ENCODE measurements around the gene PRXL2A.

DNA sequence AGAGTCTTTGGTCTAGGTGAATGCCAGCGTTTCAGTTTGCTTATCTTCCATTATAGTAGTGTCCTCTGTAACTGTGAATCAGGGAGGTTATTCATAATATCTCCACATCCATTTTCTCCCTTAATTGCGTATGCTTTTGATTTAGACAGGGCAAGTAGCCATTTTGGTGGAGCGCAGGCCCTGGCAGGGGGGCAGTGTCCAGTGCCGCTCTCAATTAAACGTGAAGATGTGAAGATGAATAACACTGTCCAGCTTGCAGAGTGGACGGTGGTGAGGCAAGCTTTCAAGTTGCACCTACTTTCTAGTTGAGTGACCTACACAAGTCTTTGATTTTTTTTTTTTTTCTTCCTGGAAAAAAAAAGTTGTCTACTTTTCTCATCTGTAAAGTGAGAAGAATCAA, 50.3 kb downstream of the PRXL2A start:
- TF ChIP-seq, protein P1, sequence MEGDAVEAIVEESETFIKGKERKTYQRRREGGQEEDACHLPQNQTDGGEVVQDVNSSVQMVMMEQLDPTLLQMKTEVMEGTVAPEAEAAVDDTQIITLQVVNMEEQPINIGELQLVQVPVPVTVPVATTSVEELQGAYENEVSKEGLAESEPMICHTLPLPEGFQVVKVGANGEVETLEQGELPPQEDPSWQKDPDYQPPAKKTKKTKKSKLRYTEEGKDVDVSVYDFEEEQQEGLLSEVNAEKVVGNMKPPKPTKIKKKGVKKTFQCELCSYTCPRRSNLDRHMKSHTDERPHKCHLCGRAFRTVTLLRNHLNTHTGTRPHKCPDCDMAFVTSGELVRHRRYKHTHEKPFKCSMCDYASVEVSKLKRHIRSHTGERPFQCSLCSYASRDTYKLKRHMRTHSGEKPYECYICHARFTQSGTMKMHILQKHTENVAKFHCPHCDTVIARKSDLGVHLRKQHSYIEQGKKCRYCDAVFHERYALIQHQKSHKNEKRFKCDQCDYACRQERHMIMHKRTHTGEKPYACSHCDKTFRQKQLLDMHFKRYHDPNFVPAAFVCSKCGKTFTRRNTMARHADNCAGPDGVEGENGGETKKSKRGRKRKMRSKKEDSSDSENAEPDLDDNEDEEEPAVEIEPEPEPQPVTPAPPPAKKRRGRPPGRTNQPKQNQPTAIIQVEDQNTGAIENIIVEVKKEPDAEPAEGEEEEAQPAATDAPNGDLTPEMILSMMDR (conservative IDR thresholded peaks at IDR 0.05; ENCODE audit: low read depth in 2 of 2) = no peak
- TF ChIP-seq, protein P2, sequence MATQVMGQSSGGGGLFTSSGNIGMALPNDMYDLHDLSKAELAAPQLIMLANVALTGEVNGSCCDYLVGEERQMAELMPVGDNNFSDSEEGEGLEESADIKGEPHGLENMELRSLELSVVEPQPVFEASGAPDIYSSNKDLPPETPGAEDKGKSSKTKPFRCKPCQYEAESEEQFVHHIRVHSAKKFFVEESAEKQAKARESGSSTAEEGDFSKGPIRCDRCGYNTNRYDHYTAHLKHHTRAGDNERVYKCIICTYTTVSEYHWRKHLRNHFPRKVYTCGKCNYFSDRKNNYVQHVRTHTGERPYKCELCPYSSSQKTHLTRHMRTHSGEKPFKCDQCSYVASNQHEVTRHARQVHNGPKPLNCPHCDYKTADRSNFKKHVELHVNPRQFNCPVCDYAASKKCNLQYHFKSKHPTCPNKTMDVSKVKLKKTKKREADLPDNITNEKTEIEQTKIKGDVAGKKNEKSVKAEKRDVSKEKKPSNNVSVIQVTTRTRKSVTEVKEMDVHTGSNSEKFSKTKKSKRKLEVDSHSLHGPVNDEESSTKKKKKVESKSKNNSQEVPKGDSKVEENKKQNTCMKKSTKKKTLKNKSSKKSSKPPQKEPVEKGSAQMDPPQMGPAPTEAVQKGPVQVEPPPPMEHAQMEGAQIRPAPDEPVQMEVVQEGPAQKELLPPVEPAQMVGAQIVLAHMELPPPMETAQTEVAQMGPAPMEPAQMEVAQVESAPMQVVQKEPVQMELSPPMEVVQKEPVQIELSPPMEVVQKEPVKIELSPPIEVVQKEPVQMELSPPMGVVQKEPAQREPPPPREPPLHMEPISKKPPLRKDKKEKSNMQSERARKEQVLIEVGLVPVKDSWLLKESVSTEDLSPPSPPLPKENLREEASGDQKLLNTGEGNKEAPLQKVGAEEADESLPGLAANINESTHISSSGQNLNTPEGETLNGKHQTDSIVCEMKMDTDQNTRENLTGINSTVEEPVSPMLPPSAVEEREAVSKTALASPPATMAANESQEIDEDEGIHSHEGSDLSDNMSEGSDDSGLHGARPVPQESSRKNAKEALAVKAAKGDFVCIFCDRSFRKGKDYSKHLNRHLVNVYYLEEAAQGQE (IDR thresholded peaks at IDR 0.05; ENCODE audit: unreplicated experiment) = no peak
- TF ChIP-seq NANOG (IDR thresholded peaks at IDR 0.05; ENCODE audit: borderline replicate concordance) (no peak), EZH2phosphoT487 (IDR thresholded peaks at IDR 0.05; ENCODE audit: unreplicated experiment) (no peak), EZH2 (IDR thresholded peaks at IDR 0.05; ENCODE audit: low read depth, unreplicated experiment) (no peak), POLR2AphosphoS5 (IDR thresholded peaks at IDR 0.05; ENCODE audit: low read depth) (no peak), CREB1 (CRISPR knock-in tag; IDR thresholded peaks at IDR 0.05; ENCODE audit: low read depth) (no peak), STAT1 (IDR thresholded peaks at IDR 0.05; ENCODE audit: unreplicated experiment) (no peak), ZNF331 (CRISPR knock-in tag; IDR thresholded peaks at IDR 0.05; ENCODE audit: low read depth) (no peak), ZNF114 (CRISPR knock-in tag; IDR thresholded peaks at IDR 0.05) (no peak), JUNB (IDR thresholded peaks at IDR 0.05; ENCODE audit: unreplicated experiment) (no peak)
- TF ChIP-seq, protein P3, sequence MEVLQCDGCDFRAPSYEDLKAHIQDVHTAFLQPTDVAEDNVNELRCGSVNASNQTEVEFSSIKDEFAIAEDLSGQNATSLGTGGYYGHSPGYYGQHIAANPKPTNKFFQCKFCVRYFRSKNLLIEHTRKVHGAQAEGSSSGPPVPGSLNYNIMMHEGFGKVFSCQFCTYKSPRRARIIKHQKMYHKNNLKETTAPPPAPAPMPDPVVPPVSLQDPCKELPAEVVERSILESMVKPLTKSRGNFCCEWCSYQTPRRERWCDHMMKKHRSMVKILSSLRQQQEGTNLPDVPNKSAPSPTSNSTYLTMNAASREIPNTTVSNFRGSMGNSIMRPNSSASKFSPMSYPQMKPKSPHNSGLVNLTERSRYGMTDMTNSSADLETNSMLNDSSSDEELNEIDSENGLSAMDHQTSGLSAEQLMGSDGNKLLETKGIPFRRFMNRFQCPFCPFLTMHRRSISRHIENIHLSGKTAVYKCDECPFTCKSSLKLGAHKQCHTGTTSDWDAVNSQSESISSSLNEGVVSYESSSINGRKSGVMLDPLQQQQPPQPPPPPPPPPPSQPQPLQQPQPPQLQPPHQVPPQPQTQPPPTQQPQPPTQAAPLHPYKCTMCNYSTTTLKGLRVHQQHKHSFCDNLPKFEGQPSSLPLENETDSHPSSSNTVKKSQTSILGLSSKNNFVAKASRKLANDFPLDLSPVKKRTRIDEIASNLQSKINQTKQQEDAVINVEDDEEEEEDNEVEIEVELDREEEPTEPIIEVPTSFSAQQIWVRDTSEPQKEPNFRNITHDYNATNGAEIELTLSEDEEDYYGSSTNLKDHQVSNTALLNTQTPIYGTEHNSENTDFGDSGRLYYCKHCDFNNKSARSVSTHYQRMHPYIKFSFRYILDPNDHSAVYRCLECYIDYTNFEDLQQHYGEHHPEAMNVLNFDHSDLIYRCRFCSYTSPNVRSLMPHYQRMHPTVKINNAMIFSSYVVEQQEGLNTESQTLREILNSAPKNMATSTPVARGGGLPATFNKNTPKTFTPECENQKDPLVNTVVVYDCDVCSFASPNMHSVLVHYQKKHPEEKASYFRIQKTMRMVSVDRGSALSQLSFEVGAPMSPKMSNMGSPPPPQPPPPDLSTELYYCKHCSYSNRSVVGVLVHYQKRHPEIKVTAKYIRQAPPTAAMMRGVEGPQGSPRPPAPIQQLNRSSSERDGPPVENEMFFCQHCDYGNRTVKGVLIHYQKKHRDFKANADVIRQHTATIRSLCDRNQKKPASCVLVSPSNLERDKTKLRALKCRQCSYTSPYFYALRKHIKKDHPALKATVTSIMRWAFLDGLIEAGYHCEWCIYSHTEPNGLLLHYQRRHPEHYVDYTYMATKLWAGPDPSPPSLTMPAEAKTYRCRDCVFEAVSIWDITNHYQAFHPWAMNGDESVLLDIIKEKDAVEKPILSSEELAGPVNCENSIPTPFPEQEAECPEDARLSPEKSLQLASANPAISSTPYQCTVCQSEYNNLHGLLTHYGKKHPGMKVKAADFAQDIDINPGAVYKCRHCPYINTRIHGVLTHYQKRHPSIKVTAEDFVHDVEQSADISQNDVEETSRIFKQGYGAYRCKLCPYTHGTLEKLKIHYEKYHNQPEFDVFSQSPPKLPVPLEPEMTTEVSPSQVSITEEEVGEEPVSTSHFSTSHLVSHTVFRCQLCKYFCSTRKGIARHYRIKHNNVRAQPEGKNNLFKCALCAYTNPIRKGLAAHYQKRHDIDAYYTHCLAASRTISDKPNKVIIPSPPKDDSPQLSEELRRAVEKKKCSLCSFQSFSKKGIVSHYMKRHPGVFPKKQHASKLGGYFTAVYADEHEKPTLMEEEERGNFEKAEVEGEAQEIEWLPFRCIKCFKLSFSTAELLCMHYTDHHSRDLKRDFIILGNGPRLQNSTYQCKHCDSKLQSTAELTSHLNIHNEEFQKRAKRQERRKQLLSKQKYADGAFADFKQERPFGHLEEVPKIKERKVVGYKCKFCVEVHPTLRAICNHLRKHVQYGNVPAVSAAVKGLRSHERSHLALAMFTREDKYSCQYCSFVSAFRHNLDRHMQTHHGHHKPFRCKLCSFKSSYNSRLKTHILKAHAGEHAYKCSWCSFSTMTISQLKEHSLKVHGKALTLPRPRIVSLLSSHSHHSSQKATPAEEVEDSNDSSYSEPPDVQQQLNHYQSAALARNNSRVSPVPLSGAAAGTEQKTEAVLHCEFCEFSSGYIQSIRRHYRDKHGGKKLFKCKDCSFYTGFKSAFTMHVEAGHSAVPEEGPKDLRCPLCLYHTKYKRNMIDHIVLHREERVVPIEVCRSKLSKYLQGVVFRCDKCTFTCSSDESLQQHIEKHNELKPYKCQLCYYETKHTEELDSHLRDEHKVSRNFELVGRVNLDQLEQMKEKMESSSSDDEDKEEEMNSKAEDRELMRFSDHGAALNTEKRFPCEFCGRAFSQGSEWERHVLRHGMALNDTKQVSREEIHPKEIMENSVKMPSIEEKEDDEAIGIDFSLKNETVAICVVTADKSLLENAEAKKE (CRISPR knock-in tag; IDR thresholded peaks at IDR 0.05) = no peak

Data from GM23338 (cell line).